Tibial nerve (tissue), 4 donors: Measurements from ENCODE around the gene COL27A1. TPM values are rescaled to one million over a fixed set of nuclear protein-coding genes. Genes with fewer than 3 reads are reported as not detected.

ENCODE experiments used
- DNase-seq, 2 donors: peaks; one replicate each; pipeline ENCODE4 v3.0.0-alpha.2; 2019; ENCODE audit warnings: low spot score in 2 of 2
- H3K27ac ChIP-seq, 4 donors: fragments of 200-600 bp; sonication (generic) in 3 of 4; one replicate each; pipeline ENCODE4 v1.5.1; 2017 to 2019; ENCODE audit warnings: mild to moderate bottlenecking in 1 of 4
- H3K27me3 ChIP-seq, 2 donors: fragments of 200-600 bp; sonication (generic) in 1 of 2; one replicate each; pipeline versions ENCODE4 v1.5.1 to v1.6.0; 2017 to 2019
- H3K36me3 ChIP-seq, 3 donors: fragments of 200-600 bp; sonication (generic); one replicate each; pipeline ENCODE4 v1.5.1; 2018 to 2019
- H3K4me1 ChIP-seq, 4 donors: fragments of 200-600 bp; sonication (generic) in 3 of 4; one replicate each; pipeline ENCODE4 v1.5.1; 2017 to 2019
- H3K4me3 ChIP-seq, 4 donors: fragments of 200-600 bp; sonication (generic) in 3 of 4; one replicate each; pipeline ENCODE4 v1.5.1; 2017 to 2019; ENCODE audit warnings: mild to moderate bottlenecking in 1 of 4, moderate library complexity in 1 of 4
- H3K9me3 ChIP-seq, 4 donors: fragments of 200-600 bp; sonication (generic) in 3 of 4; one replicate each; pipeline ENCODE4 v1.5.1; 2017 to 2019
- EP300 ChIP-seq, 2 donors: sonication (generic); formaldehyde crosslinking; IDR thresholded peaks; one replicate each; pipeline ENCODE4 v1.6.1; 2017; ENCODE audit warnings: antibody characterized with exemption in 2 of 2, mild to moderate bottlenecking in 1 of 2
- POLR2A ChIP-seq, 2 donors: fragments of 450-650 bp; IDR thresholded peaks; one replicate each; pipeline ENCODE4 v1.6.1; 2017; ENCODE audit warnings: antibody characterized with exemption in 2 of 2, mild to moderate bottlenecking in 2 of 2, moderate library complexity in 2 of 2
- WGBS, 2 donors: methylation state at CpG; one replicate each; pipeline ENCODE4 v1.1.5; 2018; 5-methylcytosine and 5-hydroxymethylcytosine counted together
- total RNA-seq, 4 donors: library from RNA; depleted of rRNA; stranded (reverse); fragments of >200 nt; gene quantifications; one replicate each; pipeline ENCODE4 v1.1.0, GENCODE V29; 2016
- TF ChIP-seq, protein P1 (sequence below), 5 experiments: fragments of 200-600 bp in 3 of 5; fragments of 450-650 bp in 2 of 5; sonication (generic) in 3 of 5; IDR thresholded peaks; one replicate each; pipeline ENCODE4 v1.5.1; 2016 to 2019; ENCODE audit warnings: antibody characterized with exemption in 5 of 5, mild to moderate bottlenecking in 3 of 5, moderate library complexity in 2 of 5

The COL27A1 gene
- total RNA-seq, 4 donors from 2014 or later: 14.9 to 55.8 (median 27.7) TPM

GRCh38 chr9:114183006-114183405 lies 27.7 kb downstream of the COL27A1 start:
- Histone ChIP-seq H3K4me1 (peaks cover 0 to 61% (median 9%) of the 10 kb centered on the region in 4 donors), H3K27me3 (no peaks in the 10 kb centered on the region), H3K27ac (no peak overlapping the region), H3K4me3 (no peak overlapping the region), H3K36me3 (no peaks in the 10 kb centered on the region), H3K9me3 (no peaks in the 10 kb centered on the region)
- no peak for DNase-seq
- WGBS, 2 donors: 81 to 91% methylated on average over 6 of the region's 6 CpGs
- TF ChIP-seq, protein P1, sequence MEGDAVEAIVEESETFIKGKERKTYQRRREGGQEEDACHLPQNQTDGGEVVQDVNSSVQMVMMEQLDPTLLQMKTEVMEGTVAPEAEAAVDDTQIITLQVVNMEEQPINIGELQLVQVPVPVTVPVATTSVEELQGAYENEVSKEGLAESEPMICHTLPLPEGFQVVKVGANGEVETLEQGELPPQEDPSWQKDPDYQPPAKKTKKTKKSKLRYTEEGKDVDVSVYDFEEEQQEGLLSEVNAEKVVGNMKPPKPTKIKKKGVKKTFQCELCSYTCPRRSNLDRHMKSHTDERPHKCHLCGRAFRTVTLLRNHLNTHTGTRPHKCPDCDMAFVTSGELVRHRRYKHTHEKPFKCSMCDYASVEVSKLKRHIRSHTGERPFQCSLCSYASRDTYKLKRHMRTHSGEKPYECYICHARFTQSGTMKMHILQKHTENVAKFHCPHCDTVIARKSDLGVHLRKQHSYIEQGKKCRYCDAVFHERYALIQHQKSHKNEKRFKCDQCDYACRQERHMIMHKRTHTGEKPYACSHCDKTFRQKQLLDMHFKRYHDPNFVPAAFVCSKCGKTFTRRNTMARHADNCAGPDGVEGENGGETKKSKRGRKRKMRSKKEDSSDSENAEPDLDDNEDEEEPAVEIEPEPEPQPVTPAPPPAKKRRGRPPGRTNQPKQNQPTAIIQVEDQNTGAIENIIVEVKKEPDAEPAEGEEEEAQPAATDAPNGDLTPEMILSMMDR (IDR thresholded peaks at IDR 0.05): no peak
- no peak for TF ChIP-seq POLR2A (IDR thresholded peaks at IDR 0.05)
- no peak for TF ChIP-seq EP300 (IDR thresholded peaks at IDR 0.05)

- TF ChIP-seq EP300 (IDR thresholded peaks at IDR 0.05): no peak
- TF ChIP-seq, protein P1 (IDR thresholded peaks at IDR 0.05): no peak
- TF ChIP-seq POLR2A (IDR thresholded peaks at IDR 0.05): no peak
- Histone ChIP-seq H3K4me3 (no peak overlapping the region), H3K27me3 (no peaks in the 10 kb centered on the region), H3K4me1 (peaks cover 0 to 51% (median 9%) of the 10 kb centered on the region in 4 donors), H3K27ac (no peak overlapping the region), H3K9me3 (no peaks in the 10 kb centered on the region), H3K36me3 (no peaks in the 10 kb centered on the region)
- no peak for DNase-seq
- WGBS, 2 donors: 87 to 88% methylated on average over 3 of the region's 3 CpGs
Measured at GRCh38 chr9:114184071-114184470, 28.7 kb downstream of the COL27A1 start.

GRCh38 chr9:114184866-114185265 lies 29.5 kb downstream of the COL27A1 start:
- no peak overlapping the region for H3K4me3 ChIP-seq
- TF ChIP-seq POLR2A (IDR thresholded peaks at IDR 0.05): no peak
- TF ChIP-seq EP300 (IDR thresholded peaks at IDR 0.05): no peak
- TF ChIP-seq, protein P1 (IDR thresholded peaks at IDR 0.05): no peak
- peak overlapping the region in 1 of 4 donors; percentile 24 for H3K27ac ChIP-seq
- H3K4me1 ChIP-seq: peaks cover 0 to 44% (median 9%) of the 10 kb centered on the region in 4 donors
- H3K9me3 ChIP-seq: peaks cover 0 to 3% (median 2%) of the 10 kb centered on the region in 4 donors
- 87 to 100% methylated on average over 2 of the region's 2 CpGs for WGBS, 2 donors
- no peak for DNase-seq
- H3K27me3 ChIP-seq: no peaks in the 10 kb centered on the region
- peaks cover 0 to 3% (median 0%) of the 10 kb centered on the region in 3 donors for H3K36me3 ChIP-seq

DNA sequence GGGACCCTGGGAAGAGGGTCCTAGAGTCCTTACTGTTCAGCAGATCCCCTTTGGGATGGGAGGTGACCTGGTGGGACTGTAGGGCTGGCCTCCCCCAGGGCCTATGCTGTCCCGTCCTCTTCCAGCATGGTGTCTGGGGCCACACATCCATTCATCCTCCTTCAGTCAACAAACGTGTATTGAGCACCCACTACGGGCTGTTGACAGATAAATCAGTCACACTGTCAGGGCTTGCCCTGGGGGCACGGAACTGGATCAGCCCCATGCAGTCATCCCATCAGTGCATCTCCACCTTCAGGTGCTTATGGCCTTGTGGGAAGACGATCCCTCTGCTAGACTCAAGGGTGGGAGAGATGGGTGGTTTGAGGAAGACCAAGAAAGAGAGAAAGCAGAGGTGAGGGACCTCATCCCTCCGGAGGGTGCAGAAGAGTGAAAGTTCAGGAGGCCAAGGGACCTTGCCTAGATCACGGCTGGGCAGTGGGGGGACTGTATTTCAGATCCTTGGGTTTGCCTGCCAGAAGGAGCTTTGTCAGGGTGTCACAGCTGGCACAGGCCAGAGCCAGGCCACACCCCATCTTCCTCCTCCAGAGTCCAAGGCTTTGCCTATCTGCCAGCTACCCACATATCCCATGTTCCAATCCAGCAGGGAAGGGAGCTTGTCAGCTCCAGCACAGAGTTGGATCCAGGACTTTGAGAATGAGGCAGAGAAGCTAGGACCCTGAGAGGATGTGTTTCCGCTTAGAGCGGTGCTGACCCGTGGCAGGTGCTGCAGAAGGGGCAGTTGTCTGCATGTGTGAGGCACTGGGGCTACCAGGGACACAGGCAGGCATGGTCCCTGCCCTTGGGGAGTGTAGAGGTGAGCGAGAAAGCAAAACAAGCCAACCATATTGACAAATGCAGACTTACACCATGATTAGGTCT lies 30.5 kb downstream of the COL27A1 start:
- 71 to 78% methylated on average over 11 of the region's 11 CpGs for WGBS, 2 donors
- Histone ChIP-seq H3K36me3 (peaks cover 0 to 7% (median 0%) of the 10 kb centered on the region in 3 donors), H3K27me3 (no peaks in the 10 kb centered on the region), H3K27ac (peak overlapping the region in 2 of 4 donors; percentile 50 to 62), H3K4me3 (no peak overlapping the region), H3K4me1 (peaks cover 0 to 35% (median under 1%) of the 10 kb centered on the region in 4 donors), H3K9me3 (peaks cover 0 to 7% (median 2%) of the 10 kb centered on the region in 4 donors)
- TF ChIP-seq, protein P1 (IDR thresholded peaks at IDR 0.05): no peak
- TF ChIP-seq EP300 (IDR thresholded peaks at IDR 0.05): peak in 1 of 2 donors; percentile 16
- peak in 1 of 2 donors; percentile 8 for TF ChIP-seq POLR2A (IDR thresholded peaks at IDR 0.05)
- no peak for DNase-seq
